AG04450 (cell line): ENCODE data around the gene IGFL1. TPM values are rescaled to one million over a fixed set of nuclear protein-coding genes. Genes with fewer than 3 reads are reported as not detected.

Experiments
- CTCF ChIA-PET: fragments of 300-600, 350-600 bp; formaldehyde crosslinking; extraction: SDS; loops from one replicate; lab custom pipeline; 2022; ENCODE audit warnings: antibody characterized with exemption, inconsistent platforms; lab: Charles Lee
- POLR2A ChIA-PET: fragments of 350-600 bp; formaldehyde crosslinking; extraction: SDS; loops from one replicate; lab custom pipeline; 2021; ENCODE audit warnings: antibody characterized with exemption, inconsistent platforms; lab: Yijun Ruan, JAX
- DNase-seq: peaks from one replicate; pipeline ENCODE4 v3.0.0-alpha.2; 2011; ENCODE audit warnings: low read depth, low spot score
- H3K27ac ChIP-seq: one replicate; pipeline ENCODE4 v1.5.1; 2012; ENCODE audit warnings: low read depth, low read length, control low read depth
- H3K27me3 ChIP-seq: one replicate; pipeline ENCODE4 v1.6.0; 2012; ENCODE audit warnings: low read length; ENCODE audit not compliant: control insufficient read depth, insufficient read depth
- H3K4me3 ChIP-seq: 2 replicates; pipeline ENCODE4 v1.5.1; 2011; ENCODE audit warnings: mild to moderate bottlenecking, low read depth, low read length, control low read depth
- H3K9me3 ChIP-seq: 2 replicates; pipeline ENCODE4 v1.5.1; 2012; ENCODE audit warnings: low read length; ENCODE audit not compliant: control insufficient read depth, insufficient read depth
- CTCF ChIP-seq: IDR thresholded peaks from 2 replicates; pipeline ENCODE4 v1.5.1; 2011; ENCODE audit warnings: low read depth, low read length, control low read depth, inconsistent platforms
- polyA plus RNA-seq: library from polyadenylated mRNA; depleted of rRNA; stranded (reverse); fragments of >200 nt; gene quantifications from 2 replicates; pipeline ENCODE4 v1.2.3, GENCODE V29; 2011

IGFL1 gene
- polyA plus RNA-seq, 1 experiment, result not detected

GRCh38 chr19:46224773-46225172, 4.8 kb upstream of the IGFL1 start:
- Histone ChIP-seq H3K27ac (no peak overlapping the region), H3K4me3 (no peak overlapping the region), H3K27me3 (peaks cover 18% of the 10 kb centered on the region), H3K9me3 (no peaks in the 10 kb centered on the region)
- no peak for DNase-seq
- ChIA-PET POLR2A (no interaction called here), CTCF (no interaction called here)
- TF ChIP-seq CTCF, result no peak

GRCh38 chr19:46225558-46226004, 4.0 kb upstream of the IGFL1 start:
- H3K9me3 ChIP-seq, result no peaks in the 10 kb centered on the region
- POLR2A ChIA-PET, result no interaction called here
- H3K4me3 ChIP-seq, result no peak overlapping the region
- no peak for DNase-seq
- TF ChIP-seq CTCF, result no peak
- H3K27me3 ChIP-seq, result peaks cover 21% of the 10 kb centered on the region
- no peak overlapping the region for H3K27ac ChIP-seq
- CTCF ChIA-PET, result no interaction called here

- DNase-seq, result no peak
- Histone ChIP-seq H3K27me3 (peaks cover 28% of the 10 kb centered on the region), H3K9me3 (no peaks in the 10 kb centered on the region), H3K27ac (no peak overlapping the region), H3K4me3 (no peak overlapping the region)
- no peak for TF ChIP-seq CTCF
- ChIA-PET POLR2A (no interaction called here), CTCF (no interaction called here)
These were observed 3.0 kb upstream of the IGFL1 start for GRCh38 chr19:46226438-46226973.

- POLR2A ChIA-PET, result no interaction called here
- CTCF ChIA-PET, result no interaction called here
- TF ChIP-seq CTCF, result no peak
- no peaks in the 10 kb centered on the region for H3K9me3 ChIP-seq
- no peak overlapping the region for H3K27ac ChIP-seq
- H3K27me3 ChIP-seq, result peaks cover 38% of the 10 kb centered on the region
- DNase-seq, result no peak
- no peak overlapping the region for H3K4me3 ChIP-seq
These were observed 2.5 kb downstream of the IGFL1 start for GRCh38 chr19:46232029-46232428.

GRCh38 chr19:46232468-46232867, 2.9 kb downstream of the IGFL1 start:
- ChIA-PET POLR2A (no interaction called here), CTCF (no interaction called here)
- H3K4me3 ChIP-seq, result no peak overlapping the region
- peaks cover 38% of the 10 kb centered on the region for H3K27me3 ChIP-seq
- no peaks in the 10 kb centered on the region for H3K9me3 ChIP-seq
- H3K27ac ChIP-seq, result no peak overlapping the region
- no peak for TF ChIP-seq CTCF
- no peak for DNase-seq
